HUES64 (cell line): ENCODE results near the gene STYX. TPM values are rescaled to one million over a fixed set of nuclear protein-coding genes. Genes with fewer than 3 reads are reported as not detected.

Source experiments
- H3K27ac ChIP-seq: 2 replicates; pipeline ENCODE4 v1.7.0; 2013; ENCODE audit warnings: low read depth, low read length, inconsistent platforms
- H3K27me3 ChIP-seq: 2 replicates; pipeline ENCODE4 v1.6.1; 2013; ENCODE audit warnings: mild to moderate bottlenecking, low read length; ENCODE audit not compliant: insufficient read depth
- H3K36me3 ChIP-seq: 2 replicates; pipeline ENCODE4 v1.6.1; 2013; ENCODE audit warnings: mild to moderate bottlenecking, low read length; ENCODE audit not compliant: insufficient read depth
- H3K4me1 ChIP-seq: 2 replicates; pipeline ENCODE4 v1.6.1; 2013; ENCODE audit warnings: mild to moderate bottlenecking, low read length, moderate library complexity; ENCODE audit not compliant: insufficient read depth
- H3K4me3 ChIP-seq: 2 replicates; pipeline ENCODE4 v1.5.1; 2013; ENCODE audit warnings: mild to moderate bottlenecking, low read length, moderate library complexity
- H3K9ac ChIP-seq: 2 replicates; pipeline ENCODE4 v1.6.1; 2013; ENCODE audit warnings: mild to moderate bottlenecking, low read depth, low read length
- H3K9me3 ChIP-seq: 2 replicates; pipeline ENCODE4 v1.6.1; 2013; ENCODE audit warnings: low read depth, low read length; ENCODE audit not compliant: insufficient read depth
- WGBS: fragments of 150-250, 120-280 bp; methylation state at CpG from one replicate; pipeline ENCODE4 v1.1.7; 2013; ENCODE audit warnings: missing lambda C conversion rate; 5-methylcytosine and 5-hydroxymethylcytosine counted together
- polyA plus RNA-seq, 2 experiments: library from polyadenylated mRNA; stranded (reverse); fragments of 50-300 nt; gene quantifications; one replicate each; pipeline ENCODE4 v1.2.3, GENCODE V29; 2013

Gene STYX, protein sequence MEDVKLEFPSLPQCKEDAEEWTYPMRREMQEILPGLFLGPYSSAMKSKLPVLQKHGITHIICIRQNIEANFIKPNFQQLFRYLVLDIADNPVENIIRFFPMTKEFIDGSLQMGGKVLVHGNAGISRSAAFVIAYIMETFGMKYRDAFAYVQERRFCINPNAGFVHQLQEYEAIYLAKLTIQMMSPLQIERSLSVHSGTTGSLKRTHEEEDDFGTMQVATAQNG
- 17.8 TPM for polyA plus RNA-seq (2013, experiment 1 of 2)
- 17.8 TPM for polyA plus RNA-seq (2013, experiment 2 of 2)

- Histone ChIP-seq H3K4me1 (peaks cover 22% of the 10 kb centered on the region), H3K36me3 (peaks cover 51% of the 10 kb centered on the region), H3K4me3 (peak within 1 kb of the TSS; percentile 95), H3K9ac (peak within 1 kb of the TSS; percentile 85), H3K27me3 (no peaks in the 10 kb centered on the region), H3K27ac (peak within 1 kb of the TSS; percentile 79), H3K9me3 (no peaks in the 10 kb centered on the region)
- WGBS, result under 1% methylated on average over 72 of the region's 72 CpGs
Measured at GRCh38 chr14:52729925-52730708, at the start of gene STYX. STYX (plus strand) TSS chr14:52730166; CDS start chr14:52730475, 309 bp downstream.

DNA sequence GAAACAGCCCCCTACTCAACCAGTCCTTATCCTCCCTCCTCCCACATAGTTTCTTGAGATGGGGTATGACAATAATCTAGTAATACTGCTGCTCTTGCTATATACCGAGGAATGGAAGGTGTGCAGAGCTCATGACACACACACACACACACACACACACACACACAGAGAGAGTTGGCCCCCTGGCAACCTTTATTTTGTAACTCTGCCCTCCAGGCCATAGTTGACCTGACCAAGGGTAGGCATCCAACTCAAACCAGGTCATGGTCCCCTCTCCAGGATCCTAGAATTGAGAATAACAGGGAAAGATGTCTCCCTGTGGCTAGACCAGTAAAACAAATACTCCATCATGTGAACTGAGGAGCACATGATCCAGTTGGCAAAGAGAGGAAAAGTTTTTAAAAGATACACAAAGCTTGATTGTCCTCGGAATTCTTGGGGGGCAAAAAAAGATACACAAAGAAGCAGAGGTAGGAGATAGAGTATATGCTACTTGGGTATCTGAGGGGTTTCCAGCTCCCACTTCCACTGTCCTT lies 45.9 kb upstream of the STYX start:
- WGBS, result 97% methylated on average over 2 of the region's 2 CpGs
- Histone ChIP-seq H3K36me3 (peaks cover 18% of the 10 kb centered on the region), H3K9me3 (no peaks in the 10 kb centered on the region), H3K9ac (no peak overlapping the region), H3K27ac (no peak overlapping the region), H3K4me3 (no peak overlapping the region), H3K27me3 (no peaks in the 10 kb centered on the region), H3K4me1 (peaks cover 21% of the 10 kb centered on the region)

DNA sequence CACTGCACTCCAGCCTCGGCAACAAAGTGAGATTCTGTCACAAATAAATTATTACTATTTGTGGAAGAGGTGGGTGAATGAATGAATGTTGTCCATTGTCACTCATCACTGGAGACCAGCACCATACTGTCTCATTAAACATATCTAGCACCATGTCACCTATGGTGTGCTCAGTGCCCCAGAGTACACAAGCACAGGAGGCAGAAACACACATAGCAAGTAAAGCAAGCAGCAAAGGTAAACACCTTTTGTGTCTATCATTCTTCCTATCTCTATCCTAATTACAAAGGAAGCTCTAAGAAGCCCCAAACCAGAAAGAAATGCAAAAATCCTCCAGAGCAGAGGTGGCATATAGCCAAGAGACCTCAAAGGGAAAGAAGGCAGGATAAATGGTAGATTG lies 43.8 kb upstream of the STYX start:
- Histone ChIP-seq H3K9me3 (no peaks in the 10 kb centered on the region), H3K36me3 (peaks cover 12% of the 10 kb centered on the region), H3K9ac (no peak overlapping the region), H3K4me3 (no peak overlapping the region), H3K27me3 (no peaks in the 10 kb centered on the region), H3K4me1 (peaks cover 22% of the 10 kb centered on the region), H3K27ac (no peak overlapping the region)
- WGBS, result no CpG with 5 or more reads among the region's 1 CpG

DNA sequence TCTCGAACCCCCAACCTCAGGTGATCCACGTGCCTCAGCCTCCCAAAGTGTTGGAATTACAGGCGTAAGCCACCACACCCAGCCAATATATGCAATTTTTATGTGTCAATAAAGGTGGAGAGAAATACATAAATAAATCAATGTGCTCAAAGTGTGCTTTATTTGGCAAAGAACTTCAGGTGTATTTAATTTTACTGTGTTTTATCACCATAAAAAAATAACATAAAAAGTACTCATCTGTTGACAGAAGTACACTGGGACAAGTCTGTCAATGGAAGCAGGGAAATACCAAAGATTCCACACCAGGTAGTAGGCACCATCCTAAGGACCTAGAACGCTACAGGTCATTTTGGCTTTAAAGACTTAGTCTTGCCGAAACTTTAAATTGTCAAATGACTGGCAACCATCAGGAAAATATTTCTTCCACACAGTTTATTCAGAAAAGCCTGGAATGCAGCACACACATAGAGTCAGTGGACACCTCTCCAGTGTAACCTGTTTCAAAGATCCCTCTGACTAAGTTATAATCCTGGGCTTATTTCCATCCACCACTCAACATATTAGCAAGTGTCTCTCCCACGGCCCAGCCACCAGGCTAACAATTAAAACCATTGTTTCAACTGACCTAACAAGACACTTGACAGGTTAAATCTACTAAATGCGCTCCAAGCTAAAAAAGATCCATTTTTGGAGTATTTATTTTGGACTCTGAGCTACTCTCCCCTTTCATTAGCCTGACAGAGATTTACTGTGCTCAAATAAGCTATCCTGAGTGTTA lies 38.8 kb upstream of the STYX start:
- Histone ChIP-seq H3K27me3 (peaks cover 11% of the 10 kb centered on the region; the same call in 1 of the 2 replicates), H3K27ac (no peak overlapping the region; the same call in 1 of the 2 replicates), H3K36me3 (no peaks in the 10 kb centered on the region), H3K9me3 (no peaks in the 10 kb centered on the region), H3K4me3 (no peak overlapping the region), H3K9ac (no peak overlapping the region), H3K4me1 (peaks cover 26% of the 10 kb centered on the region)
- WGBS, result 88% methylated on average over 7 of the region's 7 CpGs

DNA sequence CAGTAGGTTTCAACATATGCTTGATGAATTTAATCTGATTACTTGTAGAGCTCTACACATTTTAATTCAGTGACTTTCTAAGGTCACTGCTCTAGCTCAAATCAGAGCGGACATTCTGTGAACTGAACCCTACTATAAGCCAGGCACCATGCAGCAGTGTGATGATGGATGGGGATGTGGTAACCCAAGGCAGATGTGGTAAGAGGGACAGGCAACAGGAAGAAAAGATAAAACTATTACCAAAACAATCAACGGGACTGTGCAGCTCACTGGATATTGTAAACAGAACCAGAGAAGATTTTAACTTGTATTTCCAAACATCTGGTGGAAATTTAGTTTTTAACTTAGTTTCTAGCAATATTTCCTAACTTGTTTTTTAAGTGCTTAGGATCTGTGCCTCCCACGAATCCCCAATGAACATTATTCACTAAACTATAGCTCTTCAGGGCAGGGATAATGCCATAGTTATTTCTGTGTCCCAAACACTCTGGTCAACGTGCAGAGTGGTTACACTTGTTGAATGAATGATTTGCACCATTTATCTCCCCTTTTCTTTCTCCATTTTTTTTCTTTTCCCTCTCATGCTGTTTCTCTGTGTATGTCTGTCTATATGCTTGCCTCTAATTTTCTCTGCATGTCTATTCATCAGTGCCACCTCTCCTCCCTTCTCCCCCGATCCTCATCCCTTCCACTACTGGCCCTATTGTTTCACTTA lies 37.6 kb upstream of the STYX start:
- 88% methylated on average over 4 of the region's 5 CpGs for WGBS
- no peaks in the 10 kb centered on the region for H3K36me3 ChIP-seq
- no peaks in the 10 kb centered on the region for H3K9me3 ChIP-seq
- peaks cover 11% of the 10 kb centered on the region; the same call in 1 of the 2 replicates for H3K27me3 ChIP-seq
- H3K27ac ChIP-seq, result no peak overlapping the region
- peaks cover 22% of the 10 kb centered on the region for H3K4me1 ChIP-seq
- H3K9ac ChIP-seq, result no peak overlapping the region
- H3K4me3 ChIP-seq, result no peak overlapping the region

DNA sequence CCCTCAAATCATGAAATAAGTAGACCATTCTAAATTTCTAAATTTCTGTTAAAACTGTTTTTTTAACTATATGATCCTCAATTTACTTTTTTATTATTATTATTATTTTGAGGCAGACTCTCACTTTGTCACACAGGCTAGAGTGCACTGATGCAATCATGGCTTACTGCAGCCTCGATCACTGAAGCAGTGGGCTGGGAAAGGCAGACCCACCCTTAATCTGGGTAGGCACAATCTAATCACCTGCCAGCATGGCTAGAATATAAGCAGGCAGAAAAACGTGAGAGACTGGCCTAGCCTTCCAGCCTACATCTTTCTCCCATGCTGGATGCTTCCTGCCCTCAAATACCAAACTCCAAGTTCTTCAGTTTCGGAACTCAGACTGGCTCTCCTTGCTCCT lies 36.9 kb upstream of the STYX start:
- 83% methylated on average over 3 of the region's 3 CpGs for WGBS
- Histone ChIP-seq H3K27ac (no peak overlapping the region), H3K4me3 (no peak overlapping the region), H3K4me1 (peaks cover 22% of the 10 kb centered on the region), H3K27me3 (peaks cover 11% of the 10 kb centered on the region; the same call in 1 of the 2 replicates), H3K9ac (no peak overlapping the region), H3K9me3 (no peaks in the 10 kb centered on the region), H3K36me3 (no peaks in the 10 kb centered on the region)

GRCh38 chr14:52693532-52693931 lies 36.4 kb upstream of the STYX start:
- 0 out of 2 replicates have a peak overlapping the region, but pooled peaks have one; percentile 75 for H3K4me3 ChIP-seq
- H3K27ac ChIP-seq, result no peak overlapping the region
- peaks cover 22% of the 10 kb centered on the region for H3K4me1 ChIP-seq
- H3K27me3 ChIP-seq, result peaks cover 11% of the 10 kb centered on the region; the same call in 1 of the 2 replicates
- no peak overlapping the region for H3K9ac ChIP-seq
- whole genome bisulfite sequencing, result 96% methylated on average over 7 of the region's 7 CpGs
- no peaks in the 10 kb centered on the region for H3K36me3 ChIP-seq
- H3K9me3 ChIP-seq, result no peaks in the 10 kb centered on the region

DNA sequence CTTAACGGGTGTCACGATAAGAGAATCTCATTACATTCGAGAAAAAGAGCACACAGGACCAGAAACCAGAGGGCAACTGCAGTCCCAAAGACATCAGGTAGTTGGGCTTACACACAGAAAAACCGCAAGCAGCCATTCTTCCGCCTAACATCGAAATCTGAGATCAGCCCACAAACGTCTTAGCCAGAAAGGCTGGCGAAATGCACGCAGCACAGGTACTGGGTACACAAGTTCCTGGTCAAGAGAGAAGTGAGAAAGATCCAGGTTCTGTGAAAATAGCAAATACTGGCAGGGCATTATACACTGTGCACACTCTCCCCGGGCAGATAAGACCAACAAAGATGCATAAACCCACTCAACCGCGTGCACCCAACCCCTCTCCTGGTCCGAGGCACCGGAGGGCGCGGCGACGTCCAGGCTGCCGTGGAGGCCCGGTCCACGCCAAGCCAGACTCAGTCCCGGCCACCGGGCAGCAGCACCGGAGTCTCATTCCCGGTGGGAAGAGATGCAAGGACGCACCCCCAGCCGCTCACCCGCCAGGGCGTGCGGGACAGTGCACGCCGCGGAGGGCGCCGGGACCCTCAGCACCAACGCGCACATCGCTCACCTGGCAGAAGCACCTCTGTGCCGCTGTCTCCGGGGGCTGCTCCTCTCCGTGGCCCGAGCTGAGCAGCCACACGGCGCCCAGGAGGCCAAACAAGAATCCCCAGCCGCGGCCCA lies 35.0 kb upstream of the STYX start:
- Histone ChIP-seq H3K9me3 (no peaks in the 10 kb centered on the region), H3K27ac (peak overlapping the region; percentile 32; the same call in 1 of the 2 replicates), H3K36me3 (no peaks in the 10 kb centered on the region), H3K4me1 (peaks cover 22% of the 10 kb centered on the region), H3K4me3 (peak overlapping the region; percentile 75), H3K27me3 (peaks cover 11% of the 10 kb centered on the region; the same call in 1 of the 2 replicates), H3K9ac (peak overlapping the region; percentile 73)
- WGBS, result 1% methylated on average over 46 of the region's 46 CpGs

DNA sequence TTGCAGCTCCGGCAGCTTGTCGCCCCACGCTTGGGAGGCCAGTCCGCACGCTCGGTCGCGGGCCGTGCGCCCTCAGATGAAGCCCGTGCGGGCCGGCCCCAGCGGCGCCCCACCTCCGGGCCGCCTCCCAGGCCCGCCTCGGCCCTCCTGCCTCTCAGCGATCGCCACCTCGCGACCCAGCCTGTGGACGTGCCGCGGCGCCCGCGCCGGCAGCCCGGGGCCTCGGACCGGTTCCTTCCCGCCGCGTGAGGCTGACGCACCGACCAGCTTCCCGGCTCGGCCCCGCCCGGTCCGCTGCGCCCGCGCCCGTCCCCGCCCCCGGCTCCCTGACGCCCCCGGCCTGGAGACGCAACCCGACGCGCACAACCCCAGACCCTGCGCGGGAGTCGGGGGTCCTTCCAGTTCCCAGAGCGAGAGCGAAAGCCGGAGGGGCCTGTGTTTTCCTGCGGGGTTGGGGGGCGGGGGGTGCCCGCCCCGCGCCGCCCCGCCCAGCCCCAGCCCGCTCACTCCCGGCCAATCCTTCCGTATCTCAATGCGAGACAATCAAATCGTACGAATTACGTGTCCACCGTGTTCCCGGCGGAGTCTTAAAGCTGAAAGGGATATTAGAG lies 34.4 kb upstream of the STYX start, which contains the start of gene ERO1A:
TSS of gene ERO1A (minus strand) at position 78 of the 611 bp plus-strand sequence. CDS start at position 1, 77 bp downstream.
- Histone ChIP-seq H3K9me3 (no peaks in the 10 kb centered on the region), H3K36me3 (no peaks in the 10 kb centered on the region), H3K27ac (peak within 1 kb of the TSS; percentile 32; the same call in 1 of the 2 replicates), H3K27me3 (peaks cover 11% of the 10 kb centered on the region; the same call in 1 of the 2 replicates), H3K9ac (peak within 1 kb of the TSS; percentile 73), H3K4me1 (peaks cover 22% of the 10 kb centered on the region), H3K4me3 (peak within 1 kb of the TSS; percentile 75)
- WGBS, result under 1% methylated on average over 78 of the region's 78 CpGs
